Liver (tissue), 3 donors: ENCODE results near the gene LMBR1L.

Experiments
- EGR1 ChIP-seq, 2 donors: IDR thresholded peaks; 2 replicates each; pipeline ENCODE4 v1.6.1; 2016 to 2018; ENCODE audit warnings: antibody characterized with exemption in 2 of 2, low read depth in 2 of 2
- GABPA ChIP-seq, 2 donors: IDR thresholded peaks in 1 of 2; conservative IDR thresholded peaks in 1 of 2; 2 replicates each; pipeline ENCODE4 v1.6.1; 2016; ENCODE audit warnings: antibody characterized with exemption in 2 of 2, mild to moderate bottlenecking in 1 of 2, moderate library complexity in 1 of 2
- REST ChIP-seq: IDR thresholded peaks from 2 replicates; pipeline ENCODE4 v1.6.1; 2016; ENCODE audit warnings: antibody characterized with exemption, mild to moderate bottlenecking
- SP1 ChIP-seq: IDR thresholded peaks from 2 replicates; pipeline ENCODE4 v1.6.1; 2018; ENCODE audit warnings: antibody characterized with exemption, mild to moderate bottlenecking
- TAF1 ChIP-seq: conservative IDR thresholded peaks from 2 replicates; pipeline ENCODE4 v1.6.1; 2016; ENCODE audit warnings: antibody characterized with exemption, mild to moderate bottlenecking
- TF ChIP-seq, protein P1 (sequence below): fragments of 150-350 bp; IDR thresholded peaks from 2 replicates; pipeline ENCODE4 v1.5.1; 2017; ENCODE audit warnings: improper control_type of control experiment, low read depth, low read length; ENCODE audit not compliant: missing input control
- donor health status: healthy.
- donor health status: healthy.

- TF ChIP-seq, protein P1, sequence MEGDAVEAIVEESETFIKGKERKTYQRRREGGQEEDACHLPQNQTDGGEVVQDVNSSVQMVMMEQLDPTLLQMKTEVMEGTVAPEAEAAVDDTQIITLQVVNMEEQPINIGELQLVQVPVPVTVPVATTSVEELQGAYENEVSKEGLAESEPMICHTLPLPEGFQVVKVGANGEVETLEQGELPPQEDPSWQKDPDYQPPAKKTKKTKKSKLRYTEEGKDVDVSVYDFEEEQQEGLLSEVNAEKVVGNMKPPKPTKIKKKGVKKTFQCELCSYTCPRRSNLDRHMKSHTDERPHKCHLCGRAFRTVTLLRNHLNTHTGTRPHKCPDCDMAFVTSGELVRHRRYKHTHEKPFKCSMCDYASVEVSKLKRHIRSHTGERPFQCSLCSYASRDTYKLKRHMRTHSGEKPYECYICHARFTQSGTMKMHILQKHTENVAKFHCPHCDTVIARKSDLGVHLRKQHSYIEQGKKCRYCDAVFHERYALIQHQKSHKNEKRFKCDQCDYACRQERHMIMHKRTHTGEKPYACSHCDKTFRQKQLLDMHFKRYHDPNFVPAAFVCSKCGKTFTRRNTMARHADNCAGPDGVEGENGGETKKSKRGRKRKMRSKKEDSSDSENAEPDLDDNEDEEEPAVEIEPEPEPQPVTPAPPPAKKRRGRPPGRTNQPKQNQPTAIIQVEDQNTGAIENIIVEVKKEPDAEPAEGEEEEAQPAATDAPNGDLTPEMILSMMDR: no peak
- TF ChIP-seq REST (no peak), SP1 (no peak), EGR1 (IDR thresholded peaks at IDR 0.05; ENCODE audit: low read depth in 2 of 2) (no peak), TAF1 (no peak), GABPA (IDR thresholded peaks at IDR 0.05 in 1 of 2, conservative IDR thresholded peaks at IDR 0.05 in 1 of 2) (no peak)
Measured at GRCh38 chr12:49100380-49100779, 10.3 kb downstream of the LMBR1L start.
